Endodermal cell (in vitro differentiated cells): ENCODE results near the gene LDLRAD4. TPM values are rescaled to one million over a fixed set of nuclear protein-coding genes. Genes with fewer than 3 reads are reported as not detected.

ENCODE experiments used
- DNase-seq: peaks from one replicate; pipeline ENCODE4 v3.0.0-alpha.2; 2017
- H3K27ac ChIP-seq: 2 replicates; pipeline ENCODE4 v1.5.1; 2013; ENCODE audit warnings: mild to moderate bottlenecking, low read depth, low read length, moderate library complexity
- H3K27me3 ChIP-seq: 2 replicates; pipeline ENCODE4 v1.6.1; 2013; ENCODE audit warnings: mild to moderate bottlenecking, low read length, moderate library complexity; ENCODE audit not compliant: insufficient read depth, control insufficient read depth, poor library complexity, severe bottlenecking
- H3K36me3 ChIP-seq: 2 replicates; pipeline ENCODE4 v1.7.0; 2013; ENCODE audit warnings: mild to moderate bottlenecking, low read length, moderate library complexity; ENCODE audit not compliant: control insufficient read depth, insufficient read depth
- H3K4me1 ChIP-seq: one replicate; pipeline ENCODE4 v1.7.0; 2013; ENCODE audit warnings: low read length; ENCODE audit not compliant: control insufficient read depth, insufficient read depth
- H3K4me3 ChIP-seq: 2 replicates; pipeline ENCODE4 v1.5.1; 2013; ENCODE audit warnings: mild to moderate bottlenecking, low read length, moderate library complexity
- H3K9ac ChIP-seq: 2 replicates; pipeline ENCODE4 v1.6.1; 2013; ENCODE audit warnings: mild to moderate bottlenecking, low read length, moderate library complexity; ENCODE audit not compliant: poor library complexity, severe bottlenecking; ENCODE audit errors: extremely low read depth
- H3K9me3 ChIP-seq: 2 replicates; pipeline ENCODE4 v1.6.1; 2013; ENCODE audit warnings: mild to moderate bottlenecking, low read length, moderate library complexity; ENCODE audit not compliant: control insufficient read depth
- H3K27ac Mint-ChIP-seq: 2 replicates; pipeline ENCODE4 v1.8.0; 2020; ENCODE audit warnings: mixed read lengths
- H3K27me3 Mint-ChIP-seq: 2 replicates; pipeline ENCODE4 v1.8.0; 2021; ENCODE audit warnings: mild to moderate bottlenecking, mixed read lengths; ENCODE audit not compliant: insufficient read depth
- H3K36me3 Mint-ChIP-seq: 2 replicates; pipeline ENCODE4 v1.8.0; 2020; ENCODE audit warnings: low read depth, mixed read lengths
- H3K4me1 Mint-ChIP-seq: 2 replicates; pipeline ENCODE4 v1.8.0; 2020; ENCODE audit warnings: mixed read lengths
- H3K4me3 Mint-ChIP-seq: 2 replicates; pipeline ENCODE4 v1.8.0; 2020; ENCODE audit warnings: mild to moderate bottlenecking, moderate library complexity, mixed read lengths
- H3K9me3 Mint-ChIP-seq: 2 replicates; pipeline ENCODE4 v1.8.0; 2020; ENCODE audit warnings: mild to moderate bottlenecking, mixed read lengths
- WGBS, 2 experiments: methylation state at CpG; one replicate each; pipeline versions ENCODE4 v1.1.5 to v1.1.7; 2013; ENCODE audit warnings: missing lambda C conversion rate in 2 of 2, mixed read lengths in 1 of 2; ENCODE audit not compliant: insufficient coverage in 1 of 2, insufficient read length in 1 of 2; 5-methylcytosine and 5-hydroxymethylcytosine counted together
- total RNA-seq, 2 donors: library from RNA; stranded (reverse); fragmentation: NEBNext Ultra II Directional in 1 of 2; extraction: Animal tissue kit (Norgen Biotek cat#: 25700) in 1 of 2; gene quantifications; 2 replicates in 1 of 2; 3 replicates in 1 of 2; pipeline ENCODE4 v1.2.1, GENCODE V29; 2021
- TF ChIP-seq, protein P1 (sequence below): fragments of 200-600 bp; sonication (generic); conservative IDR thresholded peaks from 2 replicates; pipeline ENCODE4 v1.5.0; 2021; ENCODE audit warnings: antibody characterized with exemption, mild to moderate bottlenecking

LDLRAD4 gene
- total RNA-seq, 2 donors from 2014 or later = 14.9 to 15.1 TPM

DNA sequence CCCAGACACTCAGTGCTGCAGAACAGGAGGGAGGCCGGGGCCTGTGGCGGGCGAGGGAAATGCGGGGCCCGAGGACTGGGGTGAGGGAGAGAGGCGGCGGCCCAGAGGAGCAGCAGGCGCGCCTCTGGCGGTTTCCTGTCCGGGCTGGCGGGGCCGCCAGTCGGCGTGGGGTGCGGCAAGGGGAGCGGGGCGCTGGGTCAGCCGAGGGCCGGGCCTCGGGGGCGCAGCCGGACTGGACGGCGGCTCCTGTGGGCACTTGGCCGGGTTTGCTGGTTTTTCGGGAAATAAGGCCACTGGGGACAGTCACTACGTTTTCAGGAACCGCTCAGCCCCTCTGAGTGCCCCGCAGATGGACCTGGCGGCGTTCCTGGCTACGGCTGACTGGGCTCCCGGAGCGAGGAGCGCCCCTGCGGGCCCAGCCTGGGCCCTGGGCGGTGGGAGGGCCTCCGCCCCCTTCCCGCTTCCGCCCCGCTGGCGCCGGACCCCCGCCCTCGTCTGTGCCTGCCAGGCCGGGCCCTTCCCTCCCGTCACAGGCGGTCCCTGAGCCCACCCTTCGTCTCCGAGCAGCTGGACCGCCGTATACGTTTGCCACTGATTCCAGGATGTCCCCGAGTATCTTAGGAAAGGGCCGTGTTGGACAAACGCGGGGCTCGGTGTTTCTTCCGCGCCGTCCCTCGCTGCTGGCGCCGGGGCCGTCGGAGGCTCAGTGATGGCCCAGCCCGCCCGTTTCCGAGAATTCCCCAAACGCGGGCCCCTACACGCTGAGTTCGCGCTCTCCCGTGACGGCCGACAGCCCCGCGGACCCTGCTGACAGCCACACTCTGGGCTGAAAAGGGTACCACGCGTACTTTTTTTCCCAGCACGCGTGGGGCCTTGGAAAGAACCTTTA, 423.2 kb downstream of the LDLRAD4 start:
- H3K4me1 ChIP-seq = no peaks in the 10 kb centered on the region
- H3K9ac ChIP-seq = no peak overlapping the region
- TF ChIP-seq, protein P1, sequence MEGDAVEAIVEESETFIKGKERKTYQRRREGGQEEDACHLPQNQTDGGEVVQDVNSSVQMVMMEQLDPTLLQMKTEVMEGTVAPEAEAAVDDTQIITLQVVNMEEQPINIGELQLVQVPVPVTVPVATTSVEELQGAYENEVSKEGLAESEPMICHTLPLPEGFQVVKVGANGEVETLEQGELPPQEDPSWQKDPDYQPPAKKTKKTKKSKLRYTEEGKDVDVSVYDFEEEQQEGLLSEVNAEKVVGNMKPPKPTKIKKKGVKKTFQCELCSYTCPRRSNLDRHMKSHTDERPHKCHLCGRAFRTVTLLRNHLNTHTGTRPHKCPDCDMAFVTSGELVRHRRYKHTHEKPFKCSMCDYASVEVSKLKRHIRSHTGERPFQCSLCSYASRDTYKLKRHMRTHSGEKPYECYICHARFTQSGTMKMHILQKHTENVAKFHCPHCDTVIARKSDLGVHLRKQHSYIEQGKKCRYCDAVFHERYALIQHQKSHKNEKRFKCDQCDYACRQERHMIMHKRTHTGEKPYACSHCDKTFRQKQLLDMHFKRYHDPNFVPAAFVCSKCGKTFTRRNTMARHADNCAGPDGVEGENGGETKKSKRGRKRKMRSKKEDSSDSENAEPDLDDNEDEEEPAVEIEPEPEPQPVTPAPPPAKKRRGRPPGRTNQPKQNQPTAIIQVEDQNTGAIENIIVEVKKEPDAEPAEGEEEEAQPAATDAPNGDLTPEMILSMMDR = peak; percentile 21
- H3K27ac ChIP-seq = no peak overlapping the region
- no peaks in the 10 kb centered on the region for H3K9me3 ChIP-seq
- Mint-ChIP-seq H3K4me3 (peak overlapping the region; percentile 40), H3K27ac (no peak overlapping the region), H3K4me1 (no peaks in the 10 kb centered on the region), H3K36me3 (no peaks in the 10 kb centered on the region), H3K9me3 (no peaks in the 10 kb centered on the region), H3K27me3 (peaks cover 49% of the 10 kb centered on the region)
- no peaks in the 10 kb centered on the region for H3K36me3 ChIP-seq
- no peak overlapping the region for H3K4me3 ChIP-seq
- H3K27me3 ChIP-seq = peaks cover 5% of the 10 kb centered on the region
- peak; percentile 71 for DNase-seq
- 73 to 83% methylated on average over 53 to 83 of the region's 84 CpGs for WGBS, 2 experiments

GRCh38 chr18:13642440-13642827, 423.9 kb downstream of the LDLRAD4 start:
- Histone ChIP-seq H3K27me3 (peaks cover 5% of the 10 kb centered on the region), H3K9ac (no peak overlapping the region), H3K27ac (no peak overlapping the region), H3K9me3 (no peaks in the 10 kb centered on the region), H3K36me3 (no peaks in the 10 kb centered on the region), H3K4me1 (no peaks in the 10 kb centered on the region), H3K4me3 (no peak overlapping the region)
- Mint-ChIP-seq H3K4me3 (peak overlapping the region; percentile 40), H3K4me1 (no peaks in the 10 kb centered on the region), H3K9me3 (no peaks in the 10 kb centered on the region), H3K27me3 (peaks cover 45% of the 10 kb centered on the region), H3K36me3 (no peaks in the 10 kb centered on the region), H3K27ac (no peak overlapping the region)
- TF ChIP-seq, protein P1 = no peak
- peak; percentile 35 for DNase-seq
- 95 to 99% methylated on average over 14 to 15 of the region's 15 CpGs for WGBS, 2 experiments

DNA sequence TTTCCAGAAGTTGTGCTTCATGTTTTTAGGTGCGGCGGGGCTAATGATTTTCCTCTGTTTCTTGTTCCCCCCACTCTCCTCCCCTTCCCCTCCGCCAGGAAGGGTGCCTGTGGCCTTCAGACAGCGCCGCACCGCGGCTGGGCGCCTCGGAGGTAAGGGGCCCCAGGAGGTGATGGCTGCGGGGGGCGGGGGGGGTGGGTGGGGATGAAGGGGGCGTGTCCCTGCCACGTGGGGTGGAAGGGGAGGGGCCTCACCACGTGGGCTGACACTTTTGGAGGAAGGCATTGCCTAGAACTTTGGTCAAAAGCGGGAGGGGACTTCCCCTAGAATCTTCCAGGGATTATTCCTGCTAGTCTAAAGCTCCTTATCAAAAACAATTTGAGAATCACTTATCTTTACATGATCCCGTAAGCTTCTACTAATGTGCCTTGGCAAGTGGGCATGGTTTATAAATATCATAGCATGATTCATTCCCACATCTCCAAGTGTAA, 424.7 kb downstream of the LDLRAD4 start:
- TF ChIP-seq, protein P1 = no peak
- H3K27me3 ChIP-seq = peaks cover 5% of the 10 kb centered on the region
- no peak overlapping the region for H3K4me3 Mint-ChIP-seq
- H3K27ac Mint-ChIP-seq = no peak overlapping the region
- no peak overlapping the region for H3K27ac ChIP-seq
- WGBS, 2 experiments = 83 to 87% methylated on average over 1 to 7 of the region's 16 CpGs
- peaks cover 42% of the 10 kb centered on the region for H3K27me3 Mint-ChIP-seq
- H3K4me1 ChIP-seq = no peaks in the 10 kb centered on the region
- H3K36me3 ChIP-seq = no peaks in the 10 kb centered on the region
- H3K9ac ChIP-seq = no peak overlapping the region
- H3K9me3 ChIP-seq = no peaks in the 10 kb centered on the region
- H3K36me3 Mint-ChIP-seq = no peaks in the 10 kb centered on the region
- no peaks in the 10 kb centered on the region for H3K9me3 Mint-ChIP-seq
- no peaks in the 10 kb centered on the region for H3K4me1 Mint-ChIP-seq
- peak; percentile 16 for DNase-seq
- no peak overlapping the region for H3K4me3 ChIP-seq
